HG03025 (cell line): ENCODE results near the gene MACF1.

Experiments
- ATAC-seq: cut with Tn5 transposase; IDR thresholded peaks from one replicate; pipeline ENCODE4 v1.9.1; 2021; ENCODE audit warnings: mild to moderate bottlenecking, moderate library complexity; ENCODE audit not compliant: unreplicated experiment, low FRiP score

MACF1 gene

DNA sequence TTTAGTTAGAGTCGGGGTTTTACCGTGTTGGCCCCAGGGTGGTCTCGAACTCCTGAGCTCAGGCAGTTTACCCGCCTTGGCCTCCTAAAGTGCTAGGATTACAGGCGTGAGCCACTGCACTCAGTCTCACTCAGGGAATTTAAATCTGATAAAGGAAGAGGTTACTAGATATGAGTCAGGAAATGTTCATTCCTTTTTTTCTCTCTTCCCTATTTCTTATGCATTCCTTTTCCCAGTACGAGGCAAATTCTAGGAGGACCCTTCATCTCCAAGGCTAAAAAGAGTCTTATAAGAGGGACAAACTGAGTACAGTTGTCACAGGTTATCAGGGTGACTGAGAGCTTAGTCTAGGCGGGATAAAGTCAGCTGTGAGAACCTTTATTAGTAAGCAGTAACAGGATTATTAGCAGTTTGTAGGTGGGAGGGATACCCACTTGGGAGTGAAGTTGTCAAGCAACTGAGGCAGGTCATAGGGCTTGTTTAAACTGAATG is 9.1 kb downstream of the MACF1 start:
- no peak for ATAC-seq

DNA sequence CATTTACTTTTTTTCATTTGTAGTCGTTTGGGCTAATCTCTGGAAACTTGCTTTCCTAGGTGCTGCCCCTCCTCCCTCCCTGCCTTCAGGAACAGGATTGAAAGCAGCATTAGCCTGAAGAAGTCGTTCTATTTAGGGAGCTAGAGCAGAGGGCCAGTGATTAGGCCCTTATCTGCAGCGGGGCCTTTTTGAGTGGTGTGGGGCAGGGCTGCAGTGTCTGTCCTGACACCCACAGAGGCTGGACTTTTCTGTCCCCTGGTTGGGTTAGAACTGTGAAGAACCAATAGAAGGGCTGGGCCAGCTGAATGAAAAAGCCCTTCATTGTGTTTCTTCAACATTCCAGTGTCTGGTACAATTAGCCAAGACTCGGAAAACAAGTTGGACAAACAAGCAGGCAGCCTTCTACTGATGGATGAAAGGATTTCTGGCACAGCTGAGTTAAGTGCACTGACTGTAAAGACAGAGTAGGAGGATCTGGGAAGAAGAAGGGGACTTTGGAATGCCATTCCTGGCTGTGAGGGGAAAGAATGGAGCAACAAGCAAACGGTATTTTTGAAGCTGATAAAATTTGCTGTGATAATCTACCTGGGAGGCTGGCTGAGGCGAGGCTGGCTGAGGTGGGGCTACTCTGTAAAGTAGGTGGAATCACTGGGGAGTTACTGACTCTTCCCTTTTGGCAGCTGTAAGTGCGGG is 9.7 kb downstream of the MACF1 start:
- no peak for ATAC-seq

DNA sequence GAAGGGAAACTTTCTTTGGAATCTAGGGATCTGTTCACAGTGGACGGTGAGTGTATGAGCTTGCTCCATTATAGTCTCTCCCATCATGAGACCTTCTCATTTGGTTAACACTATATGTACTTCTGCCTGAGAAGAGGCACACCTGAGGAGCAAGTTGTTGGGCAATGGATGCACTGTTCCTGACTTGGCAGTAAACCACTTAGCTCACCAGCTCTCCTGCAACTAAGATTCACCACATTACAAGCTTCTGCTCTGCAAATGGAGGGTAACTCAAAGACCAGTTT is 10.2 kb downstream of the MACF1 start:
- ATAC-seq: peak; percentile 13

DNA sequence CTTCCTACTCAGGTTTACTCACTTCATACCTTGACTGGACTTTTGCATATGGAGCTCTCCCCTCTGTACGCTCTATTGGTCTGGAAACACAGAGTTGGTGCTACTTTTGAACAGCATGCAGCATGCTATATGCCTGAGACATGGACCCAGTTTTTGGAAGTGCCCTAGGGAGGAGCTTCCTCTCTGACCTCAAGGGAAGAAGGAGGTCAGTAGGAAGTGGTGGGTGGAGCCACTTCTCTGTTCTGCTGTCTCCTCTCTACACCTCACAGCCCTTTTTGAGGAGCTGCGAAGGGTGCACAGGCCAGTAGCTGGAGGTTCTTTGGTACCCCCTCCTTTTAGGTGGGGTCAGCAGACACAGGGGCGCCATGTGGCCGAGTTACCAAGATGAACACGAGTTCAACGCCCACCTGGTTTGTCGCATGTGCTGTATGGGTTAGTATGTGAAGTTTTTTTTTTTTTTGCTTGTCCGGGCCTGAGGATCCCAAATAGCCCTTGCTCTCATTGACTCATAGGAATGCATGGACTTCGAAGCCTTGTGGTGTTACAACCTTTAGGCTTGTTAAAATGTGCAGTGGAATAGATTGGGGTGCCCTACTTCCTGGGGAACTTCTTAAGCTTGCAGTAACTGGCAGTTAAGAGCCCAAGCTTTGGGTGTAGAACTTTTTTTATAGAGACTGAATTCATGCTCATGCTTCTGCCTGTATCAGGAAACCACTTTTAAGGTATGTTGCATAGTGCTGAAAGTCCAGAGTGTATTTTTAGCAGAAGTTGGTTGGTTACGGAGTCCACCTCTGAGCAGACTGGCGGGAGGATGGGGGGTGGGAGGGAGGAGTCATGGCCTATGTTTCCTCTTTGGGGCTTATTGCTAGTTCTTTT is 10.7 kb downstream of the MACF1 start:
- peak; percentile 61 for ATAC-seq

DNA sequence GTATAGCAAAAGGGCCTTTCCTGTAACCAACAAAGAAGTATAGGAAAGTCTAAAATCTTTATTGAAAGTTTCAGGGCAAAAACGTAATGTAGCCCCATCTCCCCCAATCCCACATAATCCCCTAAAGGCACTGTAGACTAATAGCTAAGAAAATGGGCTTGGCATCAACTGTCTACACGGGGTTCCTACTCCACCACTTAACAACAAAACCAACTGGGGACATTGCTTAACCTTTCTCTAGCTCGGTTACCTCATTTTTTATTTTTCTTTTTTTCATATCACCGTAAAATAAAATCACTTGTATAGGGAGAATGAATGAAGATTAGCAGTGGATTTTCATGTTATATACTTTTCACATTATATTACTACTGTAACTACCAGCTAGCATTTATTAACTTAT is 12.3 kb downstream of the MACF1 start:
- ATAC-seq: no peak

DNA sequence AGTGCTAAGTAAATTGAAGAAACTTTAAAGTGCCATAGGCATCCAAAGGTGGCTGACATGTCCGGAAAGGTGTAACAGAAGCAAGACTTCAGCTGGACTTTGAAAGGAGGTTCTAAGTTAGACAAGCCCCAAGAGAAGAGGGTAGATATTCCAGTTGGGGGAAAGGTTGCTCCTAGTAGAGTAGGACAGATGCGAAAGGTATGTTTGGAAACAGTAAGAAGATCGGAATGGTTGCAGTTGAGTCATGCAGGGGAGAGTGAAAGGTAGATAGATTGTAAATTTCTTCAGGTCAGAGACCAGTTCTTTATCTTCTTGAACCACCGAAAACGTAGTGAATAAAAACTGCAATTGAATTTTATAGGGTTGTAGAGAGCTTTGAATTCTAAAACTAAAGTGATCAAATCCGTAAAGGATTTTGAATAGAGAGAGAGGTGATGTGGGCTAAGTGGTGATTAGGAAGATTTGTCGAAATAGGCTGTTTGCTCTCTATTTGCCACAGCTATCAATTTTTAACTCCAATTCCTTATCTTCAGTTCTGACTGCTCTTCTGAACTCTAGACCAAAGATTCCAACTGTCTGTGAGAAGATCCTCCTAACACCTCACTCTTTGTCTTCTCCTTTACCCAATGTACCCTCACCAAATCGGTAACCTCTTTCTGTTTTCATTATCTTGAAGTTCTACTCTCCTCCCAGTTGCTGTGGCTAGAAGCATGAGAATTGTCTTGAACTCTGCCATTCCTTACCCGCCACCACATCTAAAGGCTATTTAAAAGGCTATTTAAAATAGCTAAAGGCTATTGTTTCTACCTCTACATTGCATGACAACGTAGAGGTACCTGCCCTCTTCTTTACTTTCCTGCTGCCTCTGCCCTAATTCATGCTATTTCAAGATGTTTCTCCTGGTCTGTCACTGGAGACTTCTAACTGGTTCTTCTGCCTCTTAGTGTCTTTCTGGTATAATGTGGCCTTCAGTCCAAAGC is 16.7 kb downstream of the MACF1 start:
- ATAC-seq: no peak

DNA sequence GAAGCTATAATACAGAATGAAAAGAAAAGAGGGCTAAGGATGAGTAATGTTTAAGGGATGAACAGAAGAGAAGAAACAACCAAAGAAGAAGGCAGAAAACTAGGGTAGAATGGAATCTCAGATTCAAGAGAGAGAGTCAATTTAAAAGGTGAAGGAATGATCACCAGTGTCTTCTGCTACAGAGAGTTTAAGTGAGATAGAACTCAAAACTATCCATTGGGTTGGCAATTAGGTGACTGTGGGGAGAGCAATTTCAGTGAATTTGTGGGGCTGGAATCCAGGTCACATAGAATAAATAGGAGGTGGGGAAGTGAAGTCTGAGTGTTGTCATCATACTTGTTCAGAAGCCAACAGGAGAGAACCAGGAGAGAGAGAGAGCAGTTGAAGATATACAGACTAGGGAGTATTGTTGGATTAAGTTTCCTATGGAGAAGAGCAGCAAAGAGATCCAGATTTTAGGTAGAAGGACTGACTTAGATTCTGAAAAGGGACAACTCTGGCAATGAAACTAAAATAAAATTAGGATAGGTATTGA is 19.9 kb downstream of the MACF1 start:
- ATAC-seq: no peak

DNA sequence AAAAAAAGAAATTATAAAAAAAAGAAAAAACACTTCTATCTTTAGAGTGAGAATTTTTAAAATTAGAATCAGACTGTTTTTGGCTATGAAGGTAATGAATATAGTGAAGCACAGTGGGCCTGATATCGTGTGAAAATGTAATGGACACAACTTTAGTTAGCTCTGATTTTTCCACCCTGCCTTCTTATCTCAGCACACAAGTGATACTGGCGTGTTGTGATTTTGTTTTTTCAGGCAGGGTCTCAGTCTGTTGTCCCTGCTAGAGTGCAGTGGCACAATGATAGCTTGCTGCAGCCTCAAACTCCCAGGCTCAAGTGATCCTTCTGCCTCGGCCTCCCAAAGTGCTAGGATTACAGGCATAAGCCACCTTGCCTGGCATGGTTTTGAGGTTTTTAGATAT is 22.3 kb downstream of the MACF1 start:
- no peak for ATAC-seq

DNA sequence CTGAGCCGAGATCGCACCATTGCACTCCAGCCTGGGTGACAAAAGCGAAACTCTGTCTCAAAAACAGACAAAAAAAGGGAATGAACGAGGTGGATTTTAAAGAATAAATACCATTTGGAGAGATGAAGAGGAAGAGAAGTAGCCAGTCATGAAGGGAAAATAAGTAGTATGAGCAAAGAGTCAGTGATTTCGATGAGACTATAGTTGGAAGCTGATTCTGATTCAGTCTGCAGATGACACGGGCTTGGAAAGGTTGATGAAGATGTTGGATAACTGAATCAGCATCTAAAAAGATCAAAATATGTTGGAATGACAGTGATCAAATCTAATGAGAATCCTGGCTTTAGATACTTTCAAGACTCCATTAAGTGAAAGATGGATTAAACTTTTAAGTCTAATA is 23.8 kb downstream of the MACF1 start:
- no peak for ATAC-seq

DNA sequence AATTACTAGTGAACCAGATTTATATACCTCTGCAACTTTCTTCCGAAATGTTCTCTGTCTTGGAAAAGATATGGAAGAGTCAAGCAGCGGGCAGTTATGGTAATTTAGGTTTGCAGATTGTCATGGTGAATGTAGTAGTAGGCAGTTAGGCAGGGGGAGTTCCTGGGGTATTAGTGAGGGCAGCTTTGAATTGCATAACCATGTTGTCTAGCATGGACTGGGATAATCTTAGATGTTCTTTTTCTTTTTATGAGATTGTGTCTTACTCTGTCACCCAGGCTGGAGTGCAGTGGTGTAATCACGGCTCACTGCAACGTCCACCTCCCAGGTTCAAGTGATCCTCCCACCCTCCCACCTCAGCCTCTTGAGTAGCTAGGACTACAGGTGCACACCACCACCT is 25.0 kb downstream of the MACF1 start:
- ATAC-seq: no peak

DNA sequence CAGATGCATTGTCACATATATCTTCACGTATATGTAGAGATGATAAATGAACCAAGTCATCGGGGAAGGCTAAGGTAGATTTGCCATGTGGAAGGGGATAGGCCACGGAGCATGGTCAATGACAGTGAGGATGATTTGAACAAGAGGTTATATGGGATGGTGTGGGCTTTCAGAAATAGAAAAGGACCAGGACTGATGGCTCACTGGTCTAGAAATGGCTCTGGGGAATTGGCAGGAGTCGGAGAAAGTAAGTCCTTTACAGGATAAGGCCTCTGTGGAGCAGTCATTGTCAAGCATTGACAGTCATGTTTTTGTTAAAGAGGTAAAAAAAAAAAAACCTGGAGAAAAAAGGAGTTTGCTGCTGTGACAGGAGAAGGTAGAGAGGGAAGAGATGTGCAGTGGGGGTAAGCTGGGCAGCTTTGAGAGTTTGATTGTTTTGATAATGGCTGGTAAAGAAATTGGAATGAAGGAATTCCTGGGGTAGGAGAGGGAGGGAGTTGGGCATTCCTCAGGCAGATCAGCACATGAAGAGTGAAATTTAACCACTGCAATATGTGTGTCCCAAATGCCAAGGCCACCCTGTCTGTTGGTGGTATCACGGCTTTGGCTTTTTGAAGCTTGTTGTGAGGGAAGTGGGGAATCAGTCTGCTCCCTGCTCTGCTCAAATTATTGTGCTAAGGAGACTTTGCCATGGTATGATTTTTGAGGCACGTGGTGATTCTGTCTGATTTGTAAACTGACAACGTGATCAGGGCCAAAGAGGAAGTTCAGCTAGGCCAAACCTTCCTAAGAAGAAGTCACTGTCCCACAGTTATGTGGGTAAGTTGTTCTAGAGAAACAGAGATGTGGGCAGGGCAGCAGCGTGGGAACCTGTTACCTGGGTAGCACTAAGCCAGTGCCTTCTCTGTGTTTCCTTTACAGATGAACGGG is 26.0 kb downstream of the MACF1 start:
- no peak for ATAC-seq

DNA sequence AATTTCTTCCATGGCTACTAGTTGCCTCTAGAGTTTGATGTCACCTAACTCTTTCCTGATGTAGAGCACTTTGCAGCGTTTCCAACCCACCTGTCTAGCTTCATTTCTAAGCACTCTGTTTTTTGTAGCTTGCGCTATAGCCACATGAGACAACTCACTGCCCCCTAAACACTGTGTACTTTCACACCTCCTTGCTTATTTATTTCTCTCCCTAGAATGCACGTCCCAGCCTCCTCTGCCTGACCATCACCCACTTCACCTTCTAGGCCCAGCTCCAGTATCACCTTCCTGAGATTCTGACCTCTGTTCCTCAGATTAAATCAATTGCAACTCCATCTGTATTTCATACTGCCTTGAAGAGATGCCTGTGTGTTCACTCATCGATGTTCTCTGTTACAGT is 32.5 kb downstream of the MACF1 start:
- no peak for ATAC-seq

DNA sequence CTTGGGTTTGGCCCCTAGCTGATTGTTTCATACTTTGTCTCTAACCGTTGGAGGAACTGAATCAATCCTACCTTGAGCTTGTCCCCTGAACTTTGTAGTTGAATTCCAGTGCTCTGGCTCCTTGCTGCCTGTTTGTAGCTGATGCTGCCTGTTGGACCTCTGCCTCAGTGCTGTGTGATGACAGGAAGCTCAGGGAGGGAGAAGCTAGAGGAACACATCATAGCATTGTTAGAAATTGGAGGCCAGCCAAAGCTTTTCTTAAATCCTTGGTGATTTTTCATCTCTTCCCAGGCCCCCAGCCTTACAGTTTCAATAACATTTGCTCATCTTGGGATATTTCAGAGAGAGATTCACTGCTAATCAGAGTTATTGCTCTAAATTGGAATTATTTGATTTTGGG is 34.0 kb downstream of the MACF1 start:
- no peak for ATAC-seq

DNA sequence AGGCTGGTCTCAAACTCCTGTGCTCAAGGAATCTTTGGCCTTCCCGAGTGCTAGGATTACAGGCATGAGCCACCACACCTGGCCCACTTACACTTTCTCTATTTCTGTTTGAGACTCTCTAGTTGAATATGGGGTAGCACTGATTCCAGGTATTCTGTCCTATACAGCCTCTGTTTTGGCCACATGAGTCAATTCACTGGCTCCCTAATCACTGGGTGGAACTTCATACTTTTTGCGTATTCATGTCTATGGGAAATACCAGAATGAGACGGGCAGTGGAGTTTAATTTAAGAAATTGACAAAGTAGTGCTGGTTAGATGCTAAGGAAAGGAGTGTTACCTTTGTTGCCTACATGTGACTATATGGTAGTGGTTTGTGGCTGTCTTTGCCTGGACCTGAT is 35.5 kb downstream of the MACF1 start:
- no peak for ATAC-seq

DNA sequence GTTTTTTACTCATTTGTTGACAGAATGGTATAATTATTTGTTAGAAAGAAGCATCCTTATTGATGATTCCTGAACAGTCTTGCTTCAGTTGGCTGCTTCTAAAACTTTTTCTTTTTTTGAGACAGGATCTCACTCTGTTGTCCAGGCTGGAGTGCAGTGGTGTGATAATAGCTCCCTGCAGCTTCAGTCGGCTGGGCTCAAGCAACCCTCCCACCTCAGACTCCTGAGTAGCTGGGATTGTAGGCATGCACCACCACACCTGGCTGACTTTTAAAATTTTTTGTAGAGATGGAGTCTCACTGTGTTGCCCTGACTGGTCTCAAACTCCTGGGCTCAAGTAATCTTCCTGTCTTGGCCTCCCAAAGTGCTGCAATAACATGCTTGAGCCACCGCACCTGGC is 38.8 kb downstream of the MACF1 start:
- ATAC-seq: no peak

DNA sequence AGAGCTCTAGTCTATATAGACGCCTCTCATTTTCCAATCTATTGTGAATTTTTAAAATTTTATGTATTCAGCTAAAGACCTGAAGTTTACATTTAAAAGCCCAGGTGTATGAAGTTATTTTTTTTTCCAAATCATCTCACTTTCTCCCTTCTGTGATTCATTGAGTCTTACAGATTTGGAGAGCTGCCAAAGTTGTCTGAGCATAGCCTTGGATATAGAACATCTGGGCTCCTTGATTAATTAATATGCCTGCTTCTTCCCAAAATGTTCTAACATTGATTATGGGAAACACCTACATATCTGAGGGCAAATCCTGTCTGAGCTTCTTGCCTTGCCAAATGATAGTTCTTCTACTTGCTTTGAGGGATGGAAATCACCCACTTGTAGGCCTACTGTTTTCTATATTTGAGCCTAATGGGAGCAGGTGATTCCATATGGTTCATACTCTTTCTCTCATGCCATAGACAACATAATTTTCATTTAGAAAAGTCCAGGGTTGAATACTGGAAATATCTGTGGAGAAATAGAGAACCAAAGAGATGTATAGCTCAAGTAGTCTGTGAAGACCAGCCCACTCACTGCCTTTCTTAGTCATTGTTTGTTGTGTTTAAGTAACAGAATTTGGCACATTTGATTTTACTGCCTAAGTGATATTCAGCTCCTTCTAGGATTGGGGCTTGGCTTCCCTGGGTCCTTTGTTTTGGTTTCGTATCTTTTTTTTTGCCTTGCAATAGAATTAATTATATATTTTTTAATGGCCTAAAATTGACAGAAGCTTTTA is 46.2 kb downstream of the MACF1 start:
- ATAC-seq: no peak

DNA sequence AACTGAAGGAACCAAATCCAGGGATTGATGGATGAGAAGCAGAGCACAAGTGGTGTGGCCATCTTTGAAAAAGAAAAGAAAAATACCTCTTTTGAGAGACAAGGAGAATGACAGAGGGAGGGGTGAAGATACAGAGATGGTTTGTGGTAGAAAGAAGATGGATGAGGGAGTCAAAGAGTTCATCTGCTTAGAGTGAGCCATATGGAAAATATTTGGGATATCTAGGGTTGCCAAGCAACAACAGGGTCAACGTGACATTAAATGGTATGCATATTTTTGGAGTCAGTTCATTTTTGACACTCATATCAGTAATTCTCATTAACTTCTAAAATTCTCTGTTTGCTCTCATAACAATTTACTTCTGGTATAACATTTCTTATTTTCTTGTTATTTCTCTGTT is 50.7 kb downstream of the MACF1 start:
- no peak for ATAC-seq

DNA sequence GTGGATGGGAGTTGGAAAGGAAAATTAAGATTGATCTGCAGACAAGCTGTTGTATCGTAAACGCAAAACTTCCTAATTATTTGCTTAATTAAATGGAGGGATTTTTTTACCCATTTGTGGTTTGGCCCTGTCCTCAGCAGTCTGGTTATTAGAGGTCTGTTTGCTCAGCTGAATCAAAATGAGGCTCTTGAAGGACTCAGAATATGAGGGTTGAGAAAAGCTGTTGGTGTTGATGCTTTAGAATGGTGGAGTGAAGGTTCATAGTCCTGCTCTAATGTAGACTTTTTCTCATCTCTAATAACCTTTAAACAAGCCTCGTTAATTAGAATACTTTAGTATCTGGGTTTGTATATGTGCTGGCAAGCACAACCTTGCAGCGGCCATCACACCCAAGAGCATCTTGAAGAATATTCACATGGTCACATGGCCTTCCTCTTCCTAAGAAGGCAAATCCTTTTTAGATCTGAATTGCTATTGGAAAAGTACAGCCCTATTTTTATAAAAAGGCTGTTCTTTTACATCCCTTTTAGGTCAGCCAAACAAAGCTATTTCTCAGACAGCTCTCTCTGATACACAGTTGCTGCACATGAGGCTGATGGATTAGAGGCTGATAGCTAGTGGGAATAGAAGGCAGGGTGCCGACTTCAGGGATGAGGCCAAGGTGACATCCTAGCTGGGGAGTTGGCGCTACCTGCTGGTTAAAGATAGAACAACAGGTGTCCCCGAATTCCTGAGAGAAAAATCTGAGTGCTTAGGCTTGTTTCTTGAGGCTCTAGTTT is 53.8 kb downstream of the MACF1 start:
- no peak for ATAC-seq
